PFSK-1 (cell line): ENCODE measurements around the gene MTFR2.

ENCODE experiments used
- POLR2AphosphoS5 ChIP-seq: IDR thresholded peaks from 2 replicates; pipeline ENCODE4 v1.6.1; 2012; ENCODE audit warnings: low read depth, mild to moderate bottlenecking, control low read depth, low read length, moderate library complexity
- REST ChIP-seq, 2 experiments: IDR thresholded peaks; 2 replicates each; pipeline versions ENCODE4 v1.6.1 to v1.8.0; 2011 to 2012; ENCODE audit warnings: low read depth in 2 of 2, low read length in 2 of 2, control low read depth in 1 of 2, inconsistent platforms in 1 of 2, mild to moderate bottlenecking in 1 of 2, moderate library complexity in 1 of 2; ENCODE audit not compliant: insufficient read depth in 1 of 2
- SIN3A ChIP-seq: IDR thresholded peaks from 2 replicates; pipeline ENCODE4 v1.6.1; 2012; ENCODE audit warnings: mild to moderate bottlenecking, low read length, moderate library complexity, borderline replicate concordance; ENCODE audit not compliant: insufficient read depth

- no peak for TF ChIP-seq SIN3A
- TF ChIP-seq POLR2AphosphoS5 = no peak
- TF ChIP-seq REST (IDR thresholded peaks at IDR 0.05; ENCODE audit: insufficient read depth in 1 of 2, low read depth in 2 of 2, low read length in 2 of 2) = no peak
Observed at GRCh38 chr6:136232701-136233100, 17.4 kb downstream of the MTFR2 start.
